Fibroblast of lung (primary cell): ENCODE data around the gene BRD1.

Experiments
- EZH2 ChIP-seq: IDR thresholded peaks from 2 replicates; pipeline ENCODE4 v1.5.1; 2012; ENCODE audit warnings: low read length, control low read depth, mild to moderate bottlenecking; ENCODE audit errors: missing control alignments
- TF ChIP-seq, protein P1 (sequence below), 2 donors: IDR thresholded peaks in 1 of 2; conservative IDR thresholded peaks in 1 of 2; 1 replicate in 1 of 2; 2 replicates in 1 of 2; pipeline ENCODE4 v1.5.1; 2011 to 2012; ENCODE audit warnings: low read length in 2 of 2, control low read depth in 1 of 2, inconsistent platforms in 1 of 2, low read depth in 1 of 2, mild to moderate bottlenecking in 1 of 2

GRCh38 chr22:49724030-49724892 is 103.4 kb downstream of the BRD1 start:
- TF ChIP-seq, protein P1, sequence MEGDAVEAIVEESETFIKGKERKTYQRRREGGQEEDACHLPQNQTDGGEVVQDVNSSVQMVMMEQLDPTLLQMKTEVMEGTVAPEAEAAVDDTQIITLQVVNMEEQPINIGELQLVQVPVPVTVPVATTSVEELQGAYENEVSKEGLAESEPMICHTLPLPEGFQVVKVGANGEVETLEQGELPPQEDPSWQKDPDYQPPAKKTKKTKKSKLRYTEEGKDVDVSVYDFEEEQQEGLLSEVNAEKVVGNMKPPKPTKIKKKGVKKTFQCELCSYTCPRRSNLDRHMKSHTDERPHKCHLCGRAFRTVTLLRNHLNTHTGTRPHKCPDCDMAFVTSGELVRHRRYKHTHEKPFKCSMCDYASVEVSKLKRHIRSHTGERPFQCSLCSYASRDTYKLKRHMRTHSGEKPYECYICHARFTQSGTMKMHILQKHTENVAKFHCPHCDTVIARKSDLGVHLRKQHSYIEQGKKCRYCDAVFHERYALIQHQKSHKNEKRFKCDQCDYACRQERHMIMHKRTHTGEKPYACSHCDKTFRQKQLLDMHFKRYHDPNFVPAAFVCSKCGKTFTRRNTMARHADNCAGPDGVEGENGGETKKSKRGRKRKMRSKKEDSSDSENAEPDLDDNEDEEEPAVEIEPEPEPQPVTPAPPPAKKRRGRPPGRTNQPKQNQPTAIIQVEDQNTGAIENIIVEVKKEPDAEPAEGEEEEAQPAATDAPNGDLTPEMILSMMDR (conservative IDR thresholded peaks at IDR 0.05 in 1 of 2, IDR thresholded peaks at IDR 0.05 in 1 of 2; ENCODE audit: low read depth in 1 of 2, low read length in 2 of 2), result no peak
- no peak for TF ChIP-seq EZH2
